GM21717 (cell line): Measurements from ENCODE around the gene CFDP1.

ENCODE experiments used
- ATAC-seq: cut with Tn5 transposase; IDR thresholded peaks from one replicate; pipeline ENCODE4 v1.9.1; 2021; ENCODE audit warnings: mild to moderate bottlenecking, moderate library complexity; ENCODE audit not compliant: unreplicated experiment

Gene CFDP1

DNA sequence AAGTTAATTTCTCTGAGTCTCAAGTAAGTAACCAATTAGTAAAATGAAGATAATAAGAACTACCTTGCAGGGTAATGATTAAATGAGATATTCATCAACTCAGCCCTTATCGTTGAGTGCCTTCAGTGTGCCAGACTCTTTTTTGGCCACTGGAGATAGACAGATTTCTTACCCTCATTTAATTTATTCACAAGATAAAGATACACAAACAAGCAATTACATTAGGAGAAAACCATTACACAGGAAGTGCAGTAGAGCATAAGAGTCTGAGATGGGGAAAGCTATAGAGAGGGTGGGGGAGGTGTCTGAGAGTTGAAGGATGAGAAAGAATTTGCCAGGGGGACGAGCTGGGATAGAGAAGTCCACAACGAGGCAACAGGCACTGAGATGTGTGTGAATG lies 109.4 kb downstream of the CFDP1 start:
- ATAC-seq, result no peak

DNA sequence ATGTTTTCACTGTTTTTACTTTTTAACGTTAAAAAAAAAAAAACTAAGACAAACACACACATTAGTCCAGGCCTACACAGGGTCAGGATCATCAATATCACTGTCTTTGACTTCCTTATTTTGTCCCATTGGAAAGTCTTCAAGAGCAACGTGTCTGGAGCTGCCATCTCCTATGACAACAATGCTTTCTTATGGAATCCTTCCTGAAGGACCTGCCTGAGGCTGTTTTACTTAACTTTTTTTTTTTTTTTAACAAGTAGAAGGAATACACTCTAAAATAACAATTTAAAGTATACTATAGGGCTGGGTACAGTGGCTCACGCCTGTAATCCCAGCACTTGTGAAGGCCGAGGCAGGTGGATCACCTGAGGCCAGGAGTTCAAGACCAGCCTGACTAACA lies 110.1 kb downstream of the CFDP1 start:
- ATAC-seq, result no peak

DNA sequence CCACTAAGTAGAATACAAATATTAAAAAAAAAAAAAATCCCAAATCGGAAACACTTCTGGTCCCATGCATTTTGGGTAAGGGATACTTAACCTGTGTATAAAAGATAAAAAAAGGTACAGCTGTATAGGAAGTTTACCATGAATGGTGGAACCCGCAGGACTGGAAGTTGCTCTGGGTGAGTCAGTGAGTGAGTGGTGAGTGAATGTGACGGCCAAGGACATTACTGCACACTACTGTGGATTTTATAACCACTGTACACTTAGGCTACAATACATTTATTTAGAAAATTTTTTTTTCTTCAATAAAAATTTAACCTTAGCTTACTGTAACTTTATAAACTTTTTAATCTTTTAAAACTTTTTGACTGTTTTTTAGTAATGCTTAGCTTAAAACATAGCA lies 110.6 kb downstream of the CFDP1 start:
- no peak for ATAC-seq

DNA sequence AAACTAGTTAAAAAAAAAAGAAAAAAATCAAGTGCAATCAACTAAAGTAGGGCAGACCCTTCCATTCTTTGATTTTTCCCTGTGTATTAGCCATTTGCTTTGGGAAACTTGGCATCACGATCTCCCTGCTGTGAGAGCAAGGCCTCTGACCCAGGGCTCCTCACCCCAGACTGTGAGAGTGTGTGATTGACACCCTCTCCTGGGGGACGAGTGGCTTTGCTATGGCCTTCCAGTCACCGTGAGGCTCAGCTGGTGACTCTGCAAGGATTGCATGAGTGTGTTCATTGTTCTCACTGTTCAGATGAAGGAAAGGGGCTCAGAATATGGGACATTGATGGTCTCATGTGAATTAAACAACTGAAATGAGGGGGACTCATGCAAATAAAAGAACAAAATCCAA lies 112.9 kb downstream of the CFDP1 start:
- no peak for ATAC-seq

DNA sequence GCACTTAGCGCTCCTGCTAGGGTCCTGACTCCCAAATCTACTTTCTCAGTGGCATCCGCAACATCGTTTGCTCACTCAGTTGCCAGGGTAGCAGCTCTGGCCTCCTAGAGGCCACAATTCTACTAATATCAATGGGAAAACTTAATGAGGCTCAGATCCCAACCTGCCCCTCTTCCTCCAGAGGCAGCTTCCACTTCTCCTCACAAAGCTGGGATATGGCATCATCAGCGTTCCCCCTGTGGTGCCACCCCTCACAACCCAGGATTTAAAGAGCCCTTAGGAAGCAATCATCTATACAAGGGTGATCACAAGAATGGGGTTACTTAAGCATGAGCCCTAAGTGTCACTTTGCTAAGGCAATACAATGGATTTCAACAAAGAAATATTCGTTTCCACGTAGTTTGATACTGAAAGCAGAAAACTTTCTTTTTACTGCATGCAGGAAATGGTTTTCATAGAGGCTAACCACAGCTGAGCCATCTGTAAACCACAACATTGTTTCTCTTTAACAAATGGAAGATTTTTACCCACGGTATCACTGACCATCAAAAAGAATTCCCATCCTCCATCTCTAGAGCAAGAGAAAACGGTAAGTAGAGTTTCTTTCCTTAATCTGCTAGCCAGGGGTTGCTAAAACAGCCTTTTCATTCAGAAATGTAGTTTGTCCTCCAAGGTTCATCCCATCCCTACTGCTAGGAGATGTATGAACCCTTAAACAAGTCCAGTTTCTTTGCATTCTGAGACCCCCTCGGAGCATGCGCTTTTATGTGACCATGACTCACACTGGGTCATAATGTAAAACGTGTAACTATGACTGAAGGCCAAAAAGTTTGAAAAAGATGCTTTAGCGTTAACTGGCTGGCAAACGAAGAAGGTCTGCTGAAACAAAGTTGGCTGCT lies 113.5 kb downstream of the CFDP1 start:
- ATAC-seq, result peak; percentile 86

DNA sequence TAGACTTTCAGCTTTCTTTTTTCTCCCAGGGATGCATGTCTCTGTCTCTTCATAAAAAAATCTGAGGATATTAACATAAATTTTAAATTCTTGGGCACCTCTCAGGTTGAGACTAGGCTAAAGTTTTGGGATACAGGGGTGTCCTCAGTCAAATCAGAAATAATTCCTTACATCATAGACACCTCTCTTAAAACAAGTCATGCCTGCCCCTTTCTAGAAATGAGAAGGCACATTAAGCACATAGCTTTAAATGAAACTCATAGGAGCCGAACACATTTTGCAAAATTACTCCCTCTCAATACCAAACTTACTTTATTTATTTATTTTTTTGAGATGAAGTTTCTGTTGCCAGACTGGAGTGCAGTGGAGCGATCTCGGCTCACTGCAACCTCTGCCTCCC lies 114.6 kb downstream of the CFDP1 start:
- ATAC-seq, result no peak

DNA sequence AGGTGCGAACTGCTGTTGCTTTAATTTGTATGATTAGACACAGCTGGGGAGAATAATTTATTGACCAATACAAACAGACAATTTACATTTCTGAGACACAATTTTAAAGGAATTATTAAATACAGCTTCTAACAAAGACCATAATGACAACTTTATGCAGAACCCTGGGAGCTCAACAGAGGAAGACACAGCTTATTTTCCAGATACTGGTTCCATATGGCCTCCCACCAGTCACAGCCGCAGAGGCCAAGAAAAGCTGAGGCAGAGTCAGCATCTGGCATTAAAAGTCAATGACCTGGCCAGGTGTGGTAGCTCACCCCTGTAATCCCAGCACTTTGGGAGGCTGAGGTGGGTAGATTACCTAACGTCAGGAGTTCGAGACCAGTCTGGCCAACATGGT lies 115.8 kb downstream of the CFDP1 start:
- no peak for ATAC-seq

DNA sequence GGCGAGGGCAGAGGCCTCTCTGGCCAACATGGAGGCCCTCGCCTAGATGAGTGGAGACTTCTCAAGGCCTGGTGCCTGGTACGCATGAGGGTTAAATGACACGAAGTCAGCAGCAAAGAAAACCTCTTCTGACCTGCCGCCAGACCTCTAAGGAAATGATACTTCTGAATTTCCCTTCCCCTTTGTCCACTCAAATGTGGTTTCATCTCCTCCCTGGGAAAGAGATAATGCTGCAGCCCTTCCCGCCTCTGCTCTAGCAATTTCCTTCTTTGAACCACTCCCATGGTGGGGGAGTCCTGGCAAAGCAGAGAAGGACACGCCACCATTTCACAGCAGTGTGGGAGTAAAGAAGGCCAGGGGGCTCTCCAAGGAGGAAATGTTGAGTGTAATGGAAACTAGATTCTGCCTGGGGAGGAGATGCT lies 116.2 kb downstream of the CFDP1 start:
- no peak for ATAC-seq

DNA sequence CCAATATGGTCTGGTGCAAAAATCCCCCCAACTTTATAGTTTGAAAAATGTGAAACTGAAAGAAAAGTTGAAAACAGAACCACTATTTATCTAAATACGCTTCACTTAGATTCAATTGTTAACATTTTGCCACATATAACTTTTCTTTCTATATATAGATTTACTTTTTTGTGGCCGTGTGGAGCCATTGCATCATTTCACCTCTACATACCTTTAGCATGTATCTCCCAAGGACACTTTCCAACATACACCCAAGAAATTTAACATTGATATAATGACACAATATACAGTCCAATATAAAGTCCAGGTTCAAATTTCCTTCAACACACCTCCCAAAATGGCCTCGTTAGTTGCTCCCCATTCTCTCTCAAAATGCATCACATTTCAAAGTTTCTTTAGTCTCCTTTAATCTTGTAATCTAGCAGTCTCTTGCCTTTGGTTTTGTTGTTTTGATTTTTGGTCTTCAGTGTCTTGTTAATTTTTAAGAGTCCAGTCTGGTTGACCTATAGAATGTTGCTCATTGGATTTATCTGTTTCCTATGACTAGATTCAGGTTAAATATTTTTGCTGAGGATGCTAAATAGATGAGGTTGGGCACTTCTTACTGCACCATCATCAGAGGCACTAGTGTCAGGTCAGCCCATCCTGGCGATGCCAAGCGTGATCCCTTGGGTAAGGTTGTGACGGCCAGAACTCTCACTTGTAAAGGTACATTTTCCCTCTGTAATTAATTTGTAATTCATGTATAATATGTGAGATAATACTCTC lies 117.6 kb downstream of the CFDP1 start:
- no peak for ATAC-seq

DNA sequence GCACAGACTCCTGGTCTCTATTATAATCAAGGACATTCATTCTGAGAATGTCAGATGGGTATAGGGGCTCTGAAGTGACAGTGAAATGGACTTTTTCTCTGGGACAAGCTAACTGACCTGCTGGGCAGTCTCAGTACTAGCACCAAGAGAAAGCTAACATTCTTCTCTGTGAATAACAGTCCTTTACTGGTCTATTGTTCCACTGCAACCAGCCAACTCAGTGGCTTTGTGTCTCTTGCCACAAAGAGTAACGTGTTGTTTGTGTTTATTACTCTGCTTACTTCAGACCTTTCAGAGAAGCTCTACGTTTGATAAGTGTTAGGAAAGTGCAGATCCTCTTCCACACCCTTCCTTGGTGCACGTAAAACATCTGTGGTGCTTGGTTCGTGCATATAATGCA lies 120.4 kb downstream of the CFDP1 start:
- no peak for ATAC-seq

DNA sequence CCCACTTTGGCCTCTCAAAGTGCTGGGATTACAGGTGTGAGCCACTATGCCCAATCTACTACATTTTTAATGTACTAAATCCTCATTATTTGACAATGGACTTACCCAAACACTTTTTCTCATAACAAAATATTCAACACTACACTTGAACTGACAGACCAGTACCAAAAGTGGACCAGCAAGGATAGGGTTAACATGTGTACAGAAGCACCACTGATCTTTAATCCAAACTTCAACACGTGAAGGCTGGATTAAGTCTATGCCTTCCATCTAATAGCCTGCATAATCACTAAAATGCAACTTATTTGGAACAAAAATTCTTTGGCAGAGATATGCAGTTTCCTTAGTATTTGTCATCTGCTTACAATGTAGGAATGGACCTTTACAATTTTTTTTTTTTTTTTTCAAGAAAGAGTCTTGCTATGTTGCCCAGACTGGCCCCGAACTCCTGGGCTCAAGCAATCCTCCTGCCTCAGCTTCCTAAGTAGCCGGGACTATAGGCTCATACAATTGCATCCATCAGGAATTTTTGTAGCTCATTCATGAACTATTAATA lies 121.8 kb downstream of the CFDP1 start:
- ATAC-seq, result no peak

DNA sequence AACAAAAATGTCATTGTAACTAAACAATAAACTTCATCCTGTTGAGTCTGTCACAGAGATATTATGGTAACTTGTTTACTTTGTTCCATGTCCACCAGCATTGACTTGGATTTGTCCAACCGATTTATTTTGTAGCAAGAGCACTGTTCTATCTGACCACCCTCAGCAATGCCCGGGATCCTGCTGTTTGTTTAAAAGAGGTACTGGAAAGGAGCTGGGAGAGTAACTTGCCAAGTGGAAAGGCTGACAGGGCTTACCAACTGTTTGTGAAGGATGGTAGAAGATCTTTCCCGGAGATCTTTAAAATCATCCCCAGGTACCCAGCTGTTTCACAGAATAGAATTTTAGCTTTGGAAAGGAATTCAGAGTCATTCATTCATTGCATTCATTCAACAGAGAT lies 122.8 kb downstream of the CFDP1 start:
- no peak for ATAC-seq

DNA sequence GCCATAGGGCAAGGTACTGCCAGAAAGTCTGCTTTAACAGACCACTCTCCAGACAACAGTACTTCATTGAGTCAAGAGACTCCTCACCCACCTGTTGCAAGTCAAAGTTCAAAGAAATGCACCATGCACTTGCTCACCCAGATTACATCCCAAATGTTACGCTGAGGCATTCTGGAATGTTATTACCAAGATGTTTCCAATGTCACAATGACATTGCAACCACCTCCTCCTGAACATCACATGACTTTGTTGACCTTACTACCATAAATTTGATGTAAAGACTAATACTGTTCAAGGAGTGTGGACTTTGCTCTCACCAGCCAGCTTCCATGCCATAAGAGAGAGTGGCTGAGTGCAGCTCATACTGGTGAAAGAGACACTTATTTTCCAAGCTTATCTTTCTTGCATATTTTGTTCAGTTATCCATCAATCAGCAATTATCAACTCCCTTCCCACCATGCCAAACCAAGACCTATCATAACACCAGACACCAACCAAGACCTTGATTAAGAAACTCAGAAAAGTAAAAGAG lies 123.3 kb downstream of the CFDP1 start:
- ATAC-seq, result no peak

DNA sequence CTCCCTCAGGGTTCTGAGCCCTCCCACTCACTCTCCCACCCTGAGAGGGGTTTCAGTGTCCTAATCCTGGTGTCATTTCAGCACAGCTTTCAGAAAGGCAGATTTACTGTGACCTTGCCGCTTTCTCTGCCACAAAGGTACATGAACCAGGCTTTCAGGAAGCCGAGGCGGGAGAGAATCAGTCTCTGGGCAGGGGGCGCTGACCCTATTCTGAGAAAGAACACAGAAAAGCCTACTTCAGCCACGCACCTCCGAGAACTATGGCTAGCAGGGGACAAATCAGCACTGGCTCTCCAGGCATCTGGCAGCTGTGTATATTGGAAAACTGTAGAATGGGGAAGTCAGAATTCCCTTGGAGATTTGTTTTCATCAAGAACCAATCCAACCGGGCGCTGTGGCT lies 124.1 kb downstream of the CFDP1 start:
- no peak for ATAC-seq

DNA sequence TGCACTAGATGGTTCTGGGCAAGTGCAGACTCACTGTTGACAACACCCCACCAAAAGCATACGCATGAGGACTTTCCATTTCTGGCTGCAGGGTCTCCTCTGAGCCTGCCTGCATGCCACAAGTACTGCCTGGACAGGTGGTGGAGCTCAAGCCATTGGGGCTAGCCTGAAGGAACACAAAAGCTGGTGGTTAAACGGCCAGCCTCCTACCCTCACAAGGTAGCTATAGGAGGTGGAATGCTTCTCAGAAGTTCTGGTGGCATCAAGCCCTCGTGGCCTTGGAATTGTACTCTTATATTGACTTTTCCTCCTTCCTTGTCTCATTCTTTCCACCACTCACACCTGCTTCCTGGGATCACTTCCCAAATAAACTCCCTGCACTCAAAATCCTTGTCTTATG lies 125.3 kb downstream of the CFDP1 start:
- no peak for ATAC-seq

DNA sequence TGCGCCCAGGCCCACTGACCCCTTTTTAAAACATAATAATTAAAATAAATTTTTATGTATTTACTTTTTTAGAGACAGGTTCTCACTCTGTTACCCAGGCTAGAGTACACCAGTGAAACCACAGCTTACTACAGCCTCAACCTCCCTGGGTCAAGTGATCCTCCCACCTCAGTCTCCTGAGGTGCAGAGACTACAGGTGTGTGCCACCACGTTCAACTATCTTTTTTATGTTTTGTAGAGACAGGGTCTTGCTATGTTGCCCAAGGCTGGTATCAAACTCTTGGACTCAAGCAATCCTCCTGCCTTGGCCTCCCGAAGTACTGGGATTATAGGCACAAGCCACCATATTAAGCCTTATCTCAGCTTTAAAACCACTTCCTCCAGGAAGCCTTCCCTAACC lies 125.8 kb downstream of the CFDP1 start:
- no peak for ATAC-seq

DNA sequence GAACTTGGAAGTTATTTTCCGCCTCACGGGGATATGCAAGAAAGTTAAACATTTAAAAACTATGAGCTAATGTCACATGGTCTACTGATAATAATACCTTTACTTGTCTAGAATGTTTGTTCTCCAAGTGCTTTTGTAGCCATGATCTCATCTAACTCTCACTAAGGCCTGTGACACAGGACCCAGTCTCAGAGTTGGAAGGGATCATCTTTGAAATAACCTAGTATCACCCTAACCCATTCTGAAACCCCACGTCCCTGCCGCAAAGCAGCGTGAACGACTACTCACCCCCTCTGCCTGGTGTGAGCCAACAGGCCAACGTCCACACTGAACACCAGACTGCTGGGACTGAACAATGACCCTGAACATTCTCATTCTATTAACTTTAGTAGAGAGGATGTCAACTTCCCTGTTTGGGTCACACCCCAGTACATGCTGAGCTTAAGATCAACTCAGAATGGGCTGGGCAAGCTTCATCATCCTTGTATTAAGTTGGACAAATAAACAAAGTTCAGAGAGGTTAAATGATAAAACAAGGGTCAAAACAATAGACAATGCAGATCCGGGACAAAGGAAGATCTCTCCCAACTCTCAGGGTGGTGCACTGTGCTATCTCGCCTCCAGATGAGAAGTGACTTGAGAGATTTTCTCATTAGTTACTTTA lies 127.1 kb downstream of the CFDP1 start:
- ATAC-seq, result no peak

DNA sequence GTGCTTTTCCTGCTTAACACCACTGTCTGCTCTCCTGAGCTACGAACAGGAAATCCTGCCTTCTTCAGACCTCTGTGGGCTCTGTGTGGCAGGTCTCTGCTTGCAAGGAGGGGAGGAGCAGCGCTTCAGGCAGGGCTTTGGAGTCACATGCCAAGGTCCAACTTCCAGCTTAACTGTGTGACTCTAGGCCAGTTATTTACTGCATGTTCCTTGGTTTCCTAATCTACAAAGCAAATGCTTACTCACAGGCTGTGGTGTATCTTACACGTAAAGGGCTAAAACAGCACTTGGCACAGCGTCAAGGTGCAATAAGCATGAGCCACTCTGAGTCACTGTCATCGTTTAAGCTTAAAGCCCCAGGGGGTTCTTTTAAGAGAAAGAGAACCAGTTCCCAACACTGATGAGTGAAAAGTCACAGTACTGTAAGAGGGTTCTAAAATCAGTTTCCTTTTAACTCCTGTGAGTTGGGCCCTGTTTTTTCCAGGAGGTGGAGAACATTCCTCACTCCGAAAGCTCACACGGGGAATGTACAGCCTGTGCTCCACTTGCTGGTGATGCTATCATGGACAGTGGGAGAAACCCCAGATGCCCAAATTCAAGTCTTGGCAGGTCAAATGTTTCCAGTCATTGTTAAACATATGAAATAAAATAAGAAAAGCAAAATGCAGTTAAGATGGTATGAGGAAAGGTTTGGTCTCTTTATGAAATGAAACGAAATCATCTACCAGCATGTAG lies 127.8 kb downstream of the CFDP1 start:
- peak; percentile 64 for ATAC-seq

DNA sequence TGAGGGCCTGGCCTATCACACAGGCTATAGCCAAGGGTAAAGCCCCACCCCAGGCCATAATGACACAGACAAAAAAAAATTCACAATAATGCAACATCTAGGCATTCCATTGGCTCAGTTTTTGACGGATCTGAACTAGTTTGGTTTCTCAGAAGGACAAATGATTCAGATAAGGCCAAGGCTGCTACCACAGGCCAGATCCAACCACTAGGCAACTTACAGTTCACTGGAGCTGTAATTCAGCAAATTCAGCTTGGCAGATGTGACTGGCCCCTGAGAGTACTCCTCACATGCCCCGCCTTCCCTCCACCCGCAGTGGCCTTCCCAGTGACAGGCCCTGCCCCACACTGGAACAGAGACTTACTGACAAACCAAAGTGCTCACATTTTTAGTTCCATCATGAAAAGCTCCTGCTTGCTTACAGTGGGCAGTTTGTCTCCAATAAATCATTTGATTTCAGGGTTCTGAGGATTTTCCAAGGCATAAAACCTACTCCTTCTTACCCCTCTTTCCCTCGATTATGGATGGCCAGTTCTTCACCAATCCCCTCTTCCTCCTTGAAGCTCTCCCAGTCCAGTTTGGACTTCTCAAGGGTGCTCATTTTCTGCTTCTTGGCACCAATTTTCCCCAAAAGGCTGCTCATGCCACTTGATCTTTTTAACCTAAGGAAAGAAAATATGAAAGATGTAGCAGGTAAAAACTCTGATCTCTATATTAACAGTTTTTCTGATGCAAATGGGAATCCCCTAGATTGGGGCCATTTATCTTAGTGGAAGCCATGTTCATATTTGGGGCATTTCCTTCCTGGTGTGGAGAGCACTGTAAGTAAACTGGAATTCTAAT lies 128.6 kb downstream of the CFDP1 start:
- ATAC-seq, result no peak

DNA sequence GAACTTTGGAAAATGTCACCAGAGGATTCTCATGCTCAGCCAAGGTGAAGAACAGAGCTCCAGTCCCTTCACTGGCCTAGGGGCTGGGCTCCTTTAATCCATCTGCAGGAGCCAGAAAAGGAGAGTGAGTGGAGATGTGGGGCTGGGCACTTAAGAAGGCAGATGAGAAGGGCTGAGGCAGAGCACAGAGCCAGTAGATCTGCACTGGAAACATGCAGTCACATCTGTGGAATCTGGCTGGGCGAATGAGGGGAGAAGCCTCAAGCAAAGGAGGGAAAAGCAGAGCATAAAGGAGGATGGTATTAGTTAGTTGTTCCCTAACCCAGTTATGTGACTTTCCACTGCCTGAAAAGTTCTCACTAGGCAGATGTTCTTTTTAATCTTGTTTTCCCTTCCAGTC lies 131.5 kb downstream of the CFDP1 start:
- ATAC-seq, result no peak
